Measurements from ENCODE around the gene ZFAND2A. TPM values are rescaled to one million over a fixed set of nuclear protein-coding genes. Genes with fewer than 3 reads are reported as not detected.
A peak's percentile ranks its signal among the peaks of the same experiment; 100 is the strongest.

Gene ZFAND2A
- total RNA-seq, 2 experiments from 2014 or later = 24.1 to 27.5 TPM

DNA sequence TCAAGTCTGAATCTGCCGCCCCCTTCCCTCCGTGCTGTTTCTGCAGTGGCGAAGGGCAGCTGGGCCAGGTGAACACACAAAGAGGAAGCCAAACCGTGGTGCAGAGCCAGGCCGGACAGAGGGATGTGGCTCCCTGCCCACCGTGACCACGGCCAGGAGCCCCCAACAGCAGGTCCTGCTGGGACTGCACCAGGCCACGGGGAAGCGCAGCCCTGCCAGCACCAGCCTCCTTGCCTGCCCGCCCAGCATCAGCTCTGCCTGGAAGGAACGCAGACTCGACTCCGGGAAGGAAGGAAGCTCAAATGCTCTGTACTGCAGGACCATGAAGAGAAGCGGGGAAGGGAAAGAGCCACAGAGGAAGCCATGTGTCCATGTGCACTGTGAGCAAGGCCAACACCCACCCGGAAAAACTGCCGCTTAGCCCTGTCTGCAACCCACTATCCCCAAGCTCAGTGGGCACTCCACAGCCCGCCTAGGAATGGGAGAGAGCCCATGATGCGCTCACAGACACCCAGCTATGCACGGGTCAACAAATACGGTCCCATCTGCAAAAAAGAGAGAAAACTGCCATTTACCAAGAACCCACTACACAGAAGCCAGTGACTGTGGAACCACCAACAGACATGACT is 53.1 kb downstream of the ZFAND2A start:
- ChIA-PET CTCF (interaction anchor here (0.8 kb wide), 1 partner anchor 21 kb away, joined by 4 read pairs; no protein-coding TSS in a partner anchor), POLR2A (no interaction called here)
- intact Hi-C loops (cut with micrococcal nuclease) = no loop called here
- Mint-ChIP-seq H3K36me3 (no peaks in the 10 kb centered on the region), H3K4me3 (no peak overlapping the region), H3K4me1 (ENCODE audit: low read depth) (peaks cover 16% of the 10 kb centered on the region), H3K9me3 (no peaks in the 10 kb centered on the region), H3K27ac (no peak overlapping the region), H3K27me3 (no peaks in the 10 kb centered on the region)
- no peak for DNase-seq

DNA sequence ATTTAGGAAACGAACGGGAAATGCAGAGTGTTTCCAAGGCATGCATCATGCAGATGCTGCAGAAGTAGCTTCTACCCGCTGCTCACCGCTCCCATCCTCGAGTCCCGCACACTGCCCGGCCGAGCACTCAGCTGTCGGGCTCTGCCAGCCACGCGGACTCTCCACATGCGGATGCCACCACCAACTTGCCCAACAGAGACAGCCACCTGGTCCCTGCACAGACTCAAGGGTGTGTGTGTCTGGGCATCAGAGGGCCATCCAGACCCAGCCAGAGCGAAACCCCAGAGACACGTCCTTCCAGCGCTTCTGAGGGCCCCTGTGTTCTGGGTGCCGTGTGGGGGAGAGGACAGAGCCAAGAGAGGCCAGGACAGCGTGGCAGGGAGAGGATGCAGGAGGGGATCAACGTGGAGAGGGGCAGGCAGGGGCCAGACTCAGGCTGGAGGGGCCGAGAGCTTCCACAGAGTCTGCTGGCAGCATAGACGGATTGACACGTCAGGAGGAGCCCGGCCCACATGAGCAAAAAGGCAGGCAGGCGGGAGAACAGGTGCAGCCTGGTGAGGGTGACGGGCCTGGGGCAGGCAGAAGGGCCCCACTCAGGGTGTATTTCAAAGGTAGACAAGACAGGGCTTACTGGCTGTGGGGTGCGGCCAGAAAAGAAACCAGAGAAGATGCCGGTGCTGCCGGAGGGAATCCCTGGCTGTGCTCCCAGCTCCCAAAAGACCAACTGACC is 53.8 kb downstream of the ZFAND2A start:
- ChIA-PET CTCF (interaction anchor here (0.8 kb wide), 1 partner anchor 20 kb away, joined by 4 read pairs; no protein-coding TSS in a partner anchor), POLR2A (no interaction called here)
- H3K27me3 Mint-ChIP-seq = no peaks in the 10 kb centered on the region
- H3K27ac Mint-ChIP-seq = no peak overlapping the region
- intact Hi-C loops (cut with micrococcal nuclease) = no loop called here
- no peak overlapping the region for H3K4me3 Mint-ChIP-seq
- H3K4me1 Mint-ChIP-seq (ENCODE audit: low read depth) = peaks cover 16% of the 10 kb centered on the region
- H3K9me3 Mint-ChIP-seq = no peaks in the 10 kb centered on the region
- no peak for DNase-seq
- no peaks in the 10 kb centered on the region for H3K36me3 Mint-ChIP-seq

DNA sequence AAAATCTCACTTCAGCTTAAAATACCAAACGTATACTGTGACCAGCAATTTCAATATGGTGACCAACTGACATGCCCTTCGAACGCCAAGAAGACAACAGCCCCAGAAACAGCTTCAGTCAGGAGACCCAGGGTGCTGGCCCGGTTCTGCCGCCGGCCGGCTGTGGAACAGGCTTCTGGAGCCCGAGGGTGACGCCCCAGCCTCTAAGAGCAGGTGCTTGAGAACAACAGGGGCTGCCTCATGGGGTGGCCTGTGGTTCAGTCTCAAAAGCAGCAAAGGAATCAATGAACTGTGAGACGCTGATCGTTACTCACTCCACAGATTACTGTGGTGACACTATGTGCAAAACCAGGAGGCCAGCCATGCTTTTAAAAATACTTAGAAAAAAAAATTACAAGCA is 54.8 kb downstream of the ZFAND2A start:
- intact Hi-C loops (cut with micrococcal nuclease) = no loop called here
- ChIA-PET POLR2A (interaction anchor here (0.8 kb wide), 1 partner anchor 134 kb away, joined by 3 read pairs; no protein-coding TSS in a partner anchor), CTCF (interaction anchor here (0.8 kb wide), 1 partner anchor 72 kb away, joined by 3 read pairs; no protein-coding TSS in a partner anchor)
- no peak overlapping the region for H3K4me3 Mint-ChIP-seq
- H3K27me3 Mint-ChIP-seq = no peaks in the 10 kb centered on the region
- H3K36me3 Mint-ChIP-seq = no peaks in the 10 kb centered on the region
- H3K4me1 Mint-ChIP-seq (ENCODE audit: low read depth) = peaks cover 16% of the 10 kb centered on the region
- DNase-seq = no peak
- no peaks in the 10 kb centered on the region for H3K9me3 Mint-ChIP-seq
- no peak overlapping the region for H3K27ac Mint-ChIP-seq

DNA sequence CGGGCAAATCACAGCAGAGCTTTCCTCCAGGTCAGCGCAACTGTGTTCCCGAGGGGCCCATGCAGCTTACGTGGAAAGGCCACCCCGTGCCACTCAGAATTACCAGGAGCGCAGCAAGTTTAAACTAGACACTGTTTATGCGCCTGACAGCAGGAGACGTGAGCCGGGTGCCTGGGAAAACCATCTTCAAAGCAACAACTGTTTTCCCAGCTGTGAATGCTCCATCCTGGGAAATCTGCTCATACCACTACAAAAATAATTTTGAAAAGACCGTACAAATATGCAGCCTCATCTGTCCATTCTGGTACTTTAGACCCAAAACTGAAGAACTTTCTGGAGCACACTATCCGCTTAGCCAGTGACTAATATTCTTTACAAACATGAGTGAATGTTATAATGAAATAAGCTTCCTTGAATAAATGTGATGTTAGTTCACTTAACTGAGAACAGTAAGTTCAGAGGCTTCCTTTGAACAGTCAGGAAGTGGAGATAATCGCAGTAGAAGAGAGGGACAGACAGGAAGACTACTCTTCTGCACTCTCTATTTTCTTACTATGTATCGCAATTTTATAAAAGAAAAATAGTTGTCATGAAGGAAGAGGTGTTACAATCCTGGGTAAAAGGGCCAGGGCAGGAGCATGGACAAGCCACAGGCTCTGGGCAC is 55.3 kb downstream of the ZFAND2A start:
- Mint-ChIP-seq H3K9me3 (no peaks in the 10 kb centered on the region), H3K4me3 (no peak overlapping the region), H3K4me1 (ENCODE audit: low read depth) (peaks cover 16% of the 10 kb centered on the region), H3K27ac (no peak overlapping the region), H3K27me3 (no peaks in the 10 kb centered on the region), H3K36me3 (no peaks in the 10 kb centered on the region)
- CTCF ChIA-PET = interaction anchor here (0.8 to 2.5 kb wide), 3 partner anchors 18 to 112 kb away, joined by 3 to 9 read pairs (median 7); no protein-coding TSS in a partner anchor
- POLR2A ChIA-PET = interaction anchor here (0.8 kb wide), 1 partner anchor 134 kb away, joined by 3 read pairs; no protein-coding TSS in a partner anchor
- DNase-seq = no peak
- intact Hi-C loops (cut with micrococcal nuclease) = no loop called here

DNA sequence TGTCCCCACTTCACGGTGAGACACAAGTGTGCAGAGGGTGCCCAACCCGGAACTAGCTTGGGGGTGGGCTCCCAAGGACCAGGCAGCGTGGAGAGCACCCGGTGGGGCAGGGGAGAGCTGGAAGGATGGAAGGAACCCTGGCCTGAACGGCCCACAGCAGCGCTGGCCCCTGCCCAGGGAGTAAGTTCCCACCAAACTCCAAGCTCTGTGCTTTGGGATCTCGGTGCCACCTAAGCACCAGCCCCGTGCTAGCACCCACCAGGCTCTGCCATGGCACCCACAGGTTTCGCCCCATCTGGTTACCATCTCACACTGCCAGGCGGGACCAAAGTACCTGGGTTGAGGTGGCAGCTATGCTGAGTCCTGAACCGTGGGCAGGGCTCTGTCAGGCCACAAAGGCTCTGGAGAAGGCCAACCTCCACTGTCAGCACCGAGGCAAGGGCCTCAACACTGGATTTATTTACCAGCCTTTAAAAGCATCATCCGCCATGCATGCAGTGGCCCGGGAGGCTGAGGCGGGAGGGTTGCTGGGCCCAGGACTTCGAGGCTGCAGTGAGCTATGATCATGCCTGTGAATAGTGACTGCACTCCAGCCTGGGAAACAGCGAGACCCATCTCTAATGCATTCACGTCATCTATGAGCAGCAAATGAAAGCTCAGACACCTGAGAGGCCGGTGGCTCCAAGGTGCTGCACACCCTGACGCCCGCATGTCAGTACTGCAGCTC is 56.0 kb downstream of the ZFAND2A start:
- Mint-ChIP-seq H3K27me3 (no peaks in the 10 kb centered on the region), H3K36me3 (peaks cover 3% of the 10 kb centered on the region), H3K4me3 (peak overlapping the region; percentile 10), H3K9me3 (no peaks in the 10 kb centered on the region), H3K27ac (no peak overlapping the region), H3K4me1 (ENCODE audit: low read depth) (peaks cover 16% of the 10 kb centered on the region)
- ChIA-PET POLR2A (interaction anchor here (0.8 kb wide), 1 partner anchor 135 kb away, joined by 3 read pairs; no protein-coding TSS in a partner anchor), CTCF (interaction anchor here (0.8 to 2.5 kb wide), 4 partner anchors 18 to 181 kb away, joined by 3 to 9 read pairs (median 6); no protein-coding TSS in a partner anchor)
- DNase-seq = no peak
- intact Hi-C loops (cut with micrococcal nuclease) = no loop called here

DNA sequence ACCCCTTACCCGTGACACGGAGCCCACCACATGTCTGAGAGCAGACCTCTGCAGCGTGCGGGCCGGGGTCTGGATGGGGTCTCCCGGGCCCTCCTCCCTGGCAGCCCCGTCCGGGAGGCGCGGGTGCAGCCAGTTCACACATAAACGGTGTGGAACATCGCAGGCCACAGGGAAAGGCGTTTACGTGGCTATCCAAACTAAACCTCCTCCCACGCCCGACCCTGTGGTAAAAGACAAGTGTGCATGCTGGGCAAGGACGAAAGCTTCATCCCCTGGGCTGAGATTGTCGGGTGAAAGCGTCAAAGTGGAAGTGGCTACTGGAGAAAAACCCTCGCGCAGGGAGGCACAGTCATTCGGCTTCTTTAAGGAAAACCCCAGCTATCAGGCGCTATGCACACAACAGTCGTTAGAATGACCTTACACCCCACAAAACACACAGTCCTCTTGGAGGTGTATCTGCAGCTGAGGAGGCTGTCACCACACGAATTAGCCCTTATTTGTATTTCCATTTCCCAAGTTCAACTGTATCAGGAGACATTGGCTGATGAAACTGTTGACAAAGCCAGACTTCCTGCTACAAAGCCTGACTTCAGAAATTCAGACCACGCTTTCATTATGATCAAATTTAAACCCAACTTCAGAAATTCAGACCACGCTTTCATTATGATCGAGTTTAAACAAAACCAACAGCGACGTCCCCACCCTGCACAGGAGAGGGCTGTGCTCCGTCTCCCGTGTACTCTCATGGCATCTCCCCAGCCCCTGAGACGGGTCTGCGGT is 56.8 kb downstream of the ZFAND2A start:
- intact Hi-C loops (cut with micrococcal nuclease) = no loop called here
- Mint-ChIP-seq H3K4me3 (peak overlapping the region; percentile 10), H3K9me3 (peaks cover 1% of the 10 kb centered on the region), H3K27me3 (no peaks in the 10 kb centered on the region), H3K4me1 (ENCODE audit: low read depth) (peaks cover 16% of the 10 kb centered on the region), H3K27ac (peak overlapping the region; percentile 80), H3K36me3 (peaks cover 3% of the 10 kb centered on the region)
- CTCF ChIA-PET = interaction anchor here (0.8 to 2.5 kb wide), 4 partner anchors 17 to 180 kb away, joined by 3 to 9 read pairs (median 6); no protein-coding TSS in a partner anchor
- DNase-seq = peak; percentile 73
- POLR2A ChIA-PET = interaction anchor here (1.0 kb wide), 1 partner anchor 110 kb away, joined by 3 read pairs; no protein-coding TSS in a partner anchor

Other genes starting within 250 kb of the ZFAND2A start
- gene ADAP1, start 205.5 kb downstream of the ZFAND2A start, total RNA-seq = 10 to 100 TPM; 14.1 to 16.1 TPM
- gene COX19, start 184.6 kb downstream of the ZFAND2A start, total RNA-seq = 10 to 100 TPM; 14.1 to 15.6 TPM
- gene CYP2W1, start 177.0 kb downstream of the ZFAND2A start, total RNA-seq = not detected
- gene GPR146, start 115.7 kb downstream of the ZFAND2A start, total RNA-seq = 1 to 10 TPM; 1.6 to 2.1 TPM
- gene GPER1, start 72.1 kb downstream of the ZFAND2A start, total RNA-seq = under 1 TPM; 0.12 to 0.22 TPM
- not detected for gene UNCX, start 72.7 kb upstream of the ZFAND2A start, total RNA-seq